Loucy (cell line): Measurements from ENCODE around the gene PLSCR4.

Source experiments
- CTCF ChIP-seq: fragments of 200-600 bp; sonication (generic); conservative IDR thresholded peaks from 2 replicates; pipeline ENCODE4 v1.5.1; 2014; ENCODE audit warnings: mild to moderate bottlenecking, antibody characterized with exemption, low read length
- EZH2phosphoT487 ChIP-seq: fragments of 200-600 bp; IDR thresholded peaks from 2 replicates; pipeline ENCODE4 v1.6.1; 2018; ENCODE audit warnings: antibody characterized with exemption, mild to moderate bottlenecking, moderate library complexity, borderline replicate concordance

- TF ChIP-seq CTCF, result peak; percentile 64
- TF ChIP-seq EZH2phosphoT487, result no peak
These were observed 63.5 kb downstream of the PLSCR4 start for GRCh38 chr3:146187334-146187950.
